ENCODE measurements around the gene GNB5. TPM values are rescaled to one million over a fixed set of nuclear protein-coding genes. Genes with fewer than 3 reads are reported as not detected.
"Not testable (repeated sequence)": the region's sequence is repeated elsewhere in the genome, so short reads cannot be mapped to it uniquely, and the experiment has no call there.

Gene GNB5
- polyA plus RNA-seq, 12 donors: 3.9 to 23.4 (median 7.3) TPM; not detected in 1

DNA sequence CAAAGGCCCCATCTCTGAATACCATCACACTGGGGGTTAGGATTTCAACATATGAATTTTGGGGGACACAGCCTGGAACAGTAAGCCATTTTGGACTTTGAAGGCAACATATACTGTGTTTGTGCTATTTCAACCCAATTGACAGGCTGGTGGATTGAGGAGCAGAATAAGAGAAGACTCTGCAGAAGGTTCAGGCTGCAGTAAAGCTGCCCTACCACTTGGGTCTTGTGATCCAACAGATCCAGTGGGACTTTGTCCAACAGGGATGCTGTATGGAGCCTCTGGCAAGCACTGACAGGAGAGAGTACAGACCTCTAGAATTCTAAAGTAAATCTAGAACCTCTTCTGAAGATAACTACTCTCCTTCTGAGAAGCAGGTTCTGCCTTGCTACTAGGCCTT, 77.5 kb downstream of the GNB5 start:
- no peak for DNase-seq

DNA sequence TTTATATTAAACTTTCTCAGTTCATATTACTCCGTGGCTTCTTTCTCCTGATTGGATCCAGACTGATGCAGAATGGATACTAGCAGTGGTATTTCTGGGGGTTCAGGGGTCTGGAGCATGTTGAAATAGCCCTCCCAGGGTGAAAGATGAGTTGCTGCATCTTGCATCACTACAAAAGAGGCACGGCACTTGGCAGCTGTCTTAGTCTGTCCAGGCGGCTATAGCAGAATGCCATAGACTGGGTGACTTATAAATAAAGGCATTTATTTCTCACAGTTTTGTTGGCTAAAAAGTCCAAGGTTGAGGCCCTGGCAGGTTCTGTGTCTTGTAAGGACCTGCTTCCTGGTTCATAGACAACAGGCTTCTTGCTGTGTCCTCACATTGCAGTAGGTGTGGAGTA, 78.0 kb downstream of the GNB5 start:
- DNase-seq: no peak

DNA sequence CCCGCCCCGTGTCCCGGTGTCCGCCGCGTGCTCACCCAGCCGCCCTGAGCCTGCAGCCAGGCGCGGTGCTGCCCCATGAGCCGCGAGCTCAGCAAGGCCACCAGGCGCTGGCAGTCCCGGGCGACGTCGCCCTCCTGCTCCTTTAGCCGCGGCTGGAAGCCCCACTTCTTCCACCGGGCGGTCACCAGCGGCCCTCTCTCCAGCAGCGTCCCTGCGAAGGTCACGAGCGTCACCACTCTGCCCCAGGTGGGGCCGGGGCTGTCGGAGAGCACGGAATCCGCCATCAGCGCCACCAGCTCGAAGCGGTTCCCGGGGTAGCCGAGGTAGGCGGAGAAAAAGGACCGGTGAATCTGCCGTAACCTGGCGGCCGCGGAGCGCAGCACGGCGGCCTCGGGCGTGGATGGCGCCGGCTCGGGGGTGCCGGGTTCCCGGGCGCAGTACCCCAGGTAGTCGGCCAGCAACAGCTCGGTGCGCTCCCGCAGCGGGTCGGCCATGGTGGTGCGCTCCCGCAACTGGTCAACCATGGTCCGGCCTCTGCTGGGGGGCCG, 78.9 kb downstream of the GNB5 start:
- DNase-seq: no peak

GRCh38 chr15:52111517-52112202, 79.5 kb downstream of the GNB5 start:
- no peak for DNase-seq

GRCh38 chr15:52109559-52110451, 81.4 kb downstream of the GNB5 start:
- no peak for DNase-seq

- no peak for DNase-seq
Observed at GRCh38 chr15:52107238-52107637, 84.0 kb downstream of the GNB5 start.

DNA sequence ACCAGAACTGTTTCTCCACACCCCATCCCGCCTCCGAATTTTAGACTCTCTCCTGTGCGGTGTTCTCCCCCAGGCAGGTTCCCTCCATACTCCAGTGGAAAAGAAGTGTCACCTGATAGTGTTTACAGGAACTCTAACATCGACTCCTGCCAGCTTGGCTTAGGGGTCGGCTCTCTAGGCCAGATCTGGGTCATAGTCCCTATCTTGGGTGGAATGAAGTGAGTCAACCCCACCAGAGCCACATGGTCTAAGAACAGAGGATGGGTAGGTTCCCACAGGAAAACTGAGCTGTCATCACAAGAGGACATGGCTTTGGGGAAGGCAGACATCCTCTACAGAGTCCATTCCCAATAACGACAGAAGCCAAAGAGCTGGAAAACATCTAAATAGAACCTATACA, 84.6 kb downstream of the GNB5 start:
- no peak for DNase-seq

DNA sequence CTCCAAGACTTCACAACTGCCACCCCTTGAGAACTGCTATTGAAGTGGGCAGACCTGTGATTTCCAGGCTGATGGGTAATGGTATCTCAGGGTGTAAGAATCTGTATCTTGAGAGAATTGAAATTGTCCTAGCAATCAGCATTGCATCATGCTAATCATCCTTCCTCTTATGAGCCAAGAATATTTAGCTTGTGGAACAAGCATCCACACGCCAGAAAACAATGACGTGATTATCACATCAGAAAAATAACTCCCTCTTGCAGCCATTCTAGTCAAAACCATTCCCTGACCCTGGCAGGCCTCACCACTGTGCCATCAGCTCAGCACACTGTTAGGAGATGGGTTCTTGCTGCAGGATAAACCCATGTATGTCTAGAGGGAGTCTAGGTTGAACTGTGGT, 85.3 kb downstream of the GNB5 start:
- DNase-seq: no peak

DNA sequence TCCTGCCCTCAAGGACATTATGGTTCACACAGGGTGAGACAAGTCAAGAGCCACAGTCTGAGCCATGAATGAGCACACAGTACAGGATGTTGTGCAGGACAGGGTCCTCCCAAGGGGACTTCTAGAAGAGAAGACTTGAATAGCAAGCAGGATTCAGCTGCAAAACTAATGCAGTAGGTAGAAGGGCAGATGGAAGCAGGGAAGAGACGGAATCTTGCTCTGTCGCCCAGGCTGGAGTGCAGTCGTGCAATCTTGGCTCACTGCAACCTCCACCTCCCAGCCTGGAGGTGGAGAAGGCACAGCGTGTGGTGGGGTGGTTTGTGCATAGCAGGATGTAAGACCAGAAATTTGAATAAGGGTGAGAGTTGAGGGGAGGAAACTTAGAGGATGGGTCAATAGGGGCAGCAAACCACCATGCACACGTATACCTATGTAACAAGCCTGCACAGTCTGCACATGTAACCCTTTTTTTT, 86.6 kb downstream of the GNB5 start:
- no peak for DNase-seq

DNA sequence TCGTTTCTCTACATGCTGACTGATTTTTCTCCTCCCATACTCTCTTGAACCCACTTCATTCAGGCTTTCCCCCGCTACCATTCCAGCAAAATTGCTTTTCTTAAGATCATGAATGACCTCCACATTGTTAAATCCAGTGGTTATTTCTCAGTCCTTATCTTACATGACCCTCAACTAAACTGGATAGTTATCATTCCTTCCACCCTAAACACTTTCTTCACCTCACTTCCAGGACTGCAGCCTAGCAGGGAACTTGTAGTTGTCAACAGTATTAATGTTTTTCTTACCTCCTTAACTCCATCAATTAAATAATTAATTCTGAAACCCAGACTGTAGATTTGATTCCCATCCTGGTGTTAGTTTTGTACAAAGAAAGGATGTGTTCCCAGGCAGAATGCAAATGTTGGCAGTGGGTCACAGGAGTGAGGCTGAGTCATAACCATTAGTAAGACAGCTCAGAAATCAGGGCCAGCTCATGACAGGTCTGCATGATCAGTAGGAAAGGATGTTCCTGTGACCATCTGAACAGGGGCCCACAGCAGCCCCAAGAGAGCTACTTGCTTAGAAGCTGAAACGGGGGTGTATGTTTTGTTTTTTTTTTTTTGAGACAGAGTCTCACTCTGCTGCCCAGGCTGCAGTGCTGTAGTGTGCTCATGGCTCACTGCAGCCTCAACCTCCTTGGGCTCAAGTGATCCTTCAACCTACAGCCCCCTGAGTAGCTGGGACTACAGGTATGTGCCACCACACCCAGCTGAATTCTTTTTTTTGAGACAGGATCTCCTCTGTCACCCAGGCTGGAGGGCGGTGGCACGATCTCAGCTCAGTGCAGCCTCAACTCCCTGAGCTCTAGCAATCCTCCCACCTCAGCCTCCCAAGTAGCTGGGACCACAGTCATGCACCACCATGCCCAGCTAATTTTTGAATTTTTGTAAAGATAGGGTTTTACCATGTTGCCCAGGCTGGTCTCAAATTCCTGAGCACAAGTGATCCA, 87.7 kb downstream of the GNB5 start:
- DNase-seq: no peak

- no peak for DNase-seq
Observed at GRCh38 chr15:52102463-52102862, 88.7 kb downstream of the GNB5 start.

GRCh38 chr15:52101542-52102323, 89.5 kb downstream of the GNB5 start:
- no peak for DNase-seq

DNA sequence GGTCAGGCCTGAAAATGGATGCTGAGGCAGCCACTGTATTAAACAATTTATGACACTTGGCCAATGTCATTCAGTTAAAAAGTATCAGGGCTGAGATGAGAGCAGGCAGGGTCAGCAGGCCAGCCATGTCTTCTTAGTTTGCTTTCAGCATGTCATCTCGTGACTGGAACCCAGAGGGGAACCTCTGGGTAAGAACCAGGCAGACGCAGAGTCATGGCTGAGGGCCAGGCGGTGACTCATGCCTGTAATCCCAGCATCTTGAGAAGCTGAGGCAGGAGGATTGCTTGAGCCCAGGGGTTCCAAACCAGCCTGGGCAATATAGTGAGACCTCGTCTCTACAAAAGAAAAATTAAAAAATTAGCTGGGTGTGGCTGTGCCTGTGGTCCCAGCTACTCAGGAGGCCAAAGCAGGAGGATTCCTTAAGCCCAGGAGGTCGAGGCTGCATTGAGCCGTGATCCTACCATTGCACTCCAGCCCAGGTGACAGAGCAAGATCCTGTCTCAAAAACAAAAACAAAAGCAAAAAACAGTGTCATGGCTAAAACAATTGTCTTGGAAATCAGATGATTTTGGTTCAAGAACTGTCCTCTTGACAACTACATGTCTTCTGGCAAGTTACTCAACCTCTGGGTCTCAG, 90.3 kb downstream of the GNB5 start:
- no peak for DNase-seq

- DNase-seq: no peak
Observed at GRCh38 chr15:52099651-52100272, 91.4 kb downstream of the GNB5 start.

GRCh38 chr15:52098323-52098722, 92.9 kb downstream of the GNB5 start:
- DNase-seq: no peak

DNA sequence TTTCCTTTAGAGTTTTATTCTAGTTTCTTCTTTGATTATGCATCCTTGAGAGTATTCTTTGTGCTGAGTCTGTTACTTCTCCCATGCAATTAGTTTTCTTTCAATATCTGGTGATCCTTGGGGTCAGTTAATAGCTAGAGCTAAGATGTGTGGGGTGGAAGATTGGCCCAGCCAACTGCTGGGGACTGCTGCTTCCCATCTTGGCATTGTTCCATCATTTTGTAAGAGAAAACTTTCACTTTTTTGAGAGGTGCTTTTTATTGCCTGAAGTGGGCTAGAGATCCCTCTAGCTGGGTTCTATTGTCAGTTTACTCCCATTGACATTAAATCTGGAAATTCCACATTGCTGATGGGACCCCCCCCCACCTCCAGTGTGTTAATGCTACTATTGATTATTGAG, 94.0 kb downstream of the GNB5 start:
- DNase-seq: no peak

DNA sequence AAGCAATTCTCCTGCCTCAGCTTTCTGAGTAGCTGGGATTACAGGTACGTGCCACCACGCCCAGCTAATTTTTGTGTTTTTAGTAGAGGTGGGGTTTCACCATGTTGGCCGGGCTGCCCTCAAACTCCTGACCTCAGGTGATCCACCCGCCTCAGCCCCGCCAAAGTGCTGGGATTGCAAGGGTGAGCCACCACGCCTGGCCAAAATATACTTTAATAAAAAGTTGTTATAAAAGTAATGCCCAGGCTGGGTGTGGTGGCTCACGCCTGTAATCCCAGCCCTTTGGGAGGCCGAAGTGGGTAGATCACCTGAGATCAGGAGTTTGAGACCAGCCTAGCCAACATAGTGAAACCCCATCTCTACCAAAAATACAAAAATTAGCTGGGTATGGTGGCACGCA, 94.7 kb downstream of the GNB5 start:
- not testable (repeated sequence) for DNase-seq

- DNase-seq: no peak
Observed at GRCh38 chr15:52095597-52096262, 95.5 kb downstream of the GNB5 start.

Measured in muscle of arm (tissue), 12 donors.